H1 (cell line): ENCODE data around the gene TMEM253. TPM values are rescaled to one million over a fixed set of nuclear protein-coding genes. Genes with fewer than 3 reads are reported as not detected.

ENCODE experiments used
- CTCF ChIA-PET: fragments of 300-600 bp; sonication (Branson Sonifier 250); formaldehyde crosslinking; loops from one replicate; lab custom pipeline; 2021; ENCODE audit not compliant: partially characterized antibody; lab: Charles Lee
- POLR2A ChIA-PET: fragments of 300-600 bp; sonication (Branson Sonifier 250); formaldehyde crosslinking; loops from one replicate; lab custom pipeline; 2021; ENCODE audit warnings: inconsistent platforms; ENCODE audit not compliant: partially characterized antibody; lab: Charles Lee
- DNase-seq, 2 experiments: peaks; one replicate each; pipeline versions ENCODE4 v3.0.0 to v3.0.0-alpha.2; 2010 to 2022; ENCODE audit warnings: low spot score in 2 of 2, low read depth in 1 of 2, mixed read lengths in 1 of 2
- FAIRE-seq: peaks from 2 replicates; lab custom pipeline; 2011; peaks lifted over from hg19 to GRCh38; lab: Jason Lieb, UNC
- H2AFZ ChIP-seq: 2 replicates; pipeline ENCODE4 v1.8.1; 2012; ENCODE audit warnings: low read length, inconsistent platforms
- H2AK5ac ChIP-seq: 2 replicates; pipeline ENCODE4 v1.6.1; 2013; ENCODE audit warnings: low read depth, low read length
- H2BK120ac ChIP-seq: replicated peaks from 2 replicates; pipeline ENCODE3; 2013; ENCODE audit warnings: low read depth, low read length, inconsistent platforms
- H2BK12ac ChIP-seq: 2 replicates; pipeline ENCODE4 v1.6.1; 2013; ENCODE audit warnings: low read depth, low read length
- H2BK15ac ChIP-seq: 2 replicates; pipeline ENCODE4 v1.6.1; 2013; ENCODE audit warnings: low read length
- H2BK20ac ChIP-seq: 2 replicates; pipeline ENCODE4 v1.6.1; 2013; ENCODE audit warnings: low read length
- H2BK5ac ChIP-seq: 2 replicates; pipeline ENCODE4 v1.6.1; 2013; ENCODE audit warnings: low read depth, low read length
- H3K14ac ChIP-seq: 2 replicates; pipeline ENCODE4 v1.6.1; 2013; ENCODE audit warnings: inconsistent platforms; ENCODE audit not compliant: insufficient read length
- H3K18ac ChIP-seq: 2 replicates; pipeline ENCODE4 v1.6.1; 2013; ENCODE audit warnings: low read length; ENCODE audit errors: extremely low read depth
- H3K23ac ChIP-seq: 2 replicates; pipeline ENCODE4 v1.6.1; 2013; ENCODE audit warnings: inconsistent platforms; ENCODE audit not compliant: insufficient read length
- H3K23me2 ChIP-seq: 2 replicates; pipeline ENCODE4 v1.6.1; 2013; ENCODE audit warnings: low read depth, low read length
- H3K27ac ChIP-seq: 2 replicates; pipeline ENCODE4 v1.6.1; 2011; ENCODE audit warnings: low read depth, low read length, inconsistent platforms
- H3K27me3 ChIP-seq, 4 experiments: replicated peaks in 1 of 4; 1 replicate in 1 of 4; 2 replicates in 3 of 4; pipeline versions ENCODE4 v1.6.1 to v1.8.1; 2011 to 2013; ENCODE audit warnings: low read length in 3 of 4, mild to moderate bottlenecking in 3 of 4, inconsistent platforms in 2 of 4, mixed read lengths in 2 of 4, moderate library complexity in 1 of 4; ENCODE audit not compliant: control insufficient read depth in 3 of 4, insufficient read depth in 3 of 4; ENCODE audit errors: extremely low read depth in 1 of 4
- H3K36me3 ChIP-seq, 4 experiments: 2 replicates each; pipeline versions ENCODE4 v1.6.1 to v1.8.1; 2011 to 2013; ENCODE audit warnings: mild to moderate bottlenecking in 4 of 4, low read length in 3 of 4, moderate library complexity in 2 of 4, control low read depth in 1 of 4, inconsistent platforms in 1 of 4; ENCODE audit not compliant: insufficient read depth in 4 of 4, control insufficient read depth in 2 of 4
- H3K4ac ChIP-seq: replicated peaks from 2 replicates; pipeline ENCODE3; 2013; ENCODE audit warnings: low read length, low read depth, mixed read lengths, inconsistent platforms; ENCODE audit not compliant: insufficient read length
- H3K4me1 ChIP-seq, 4 experiments: replicated peaks in 1 of 4; 1 replicate in 1 of 4; 2 replicates in 3 of 4; pipeline versions ENCODE4 v1.6.1 to v1.8.1; 2011 to 2013; ENCODE audit warnings: low read length in 3 of 4, inconsistent platforms in 2 of 4, mixed read lengths in 1 of 4; ENCODE audit not compliant: insufficient read depth in 4 of 4, control insufficient read depth in 3 of 4
- H3K4me2 ChIP-seq, 2 experiments: 2 replicates each; pipeline versions ENCODE4 v1.6.1 to v1.8.1; 2011 to 2013; ENCODE audit warnings: low read depth in 2 of 2, low read length in 2 of 2, control low read depth in 1 of 2, inconsistent platforms in 1 of 2, mild to moderate bottlenecking in 1 of 2; ENCODE audit not compliant: insufficient read depth in 1 of 2
- H3K4me3 ChIP-seq, 4 experiments: fragments of 200-600, 300-600 bp in 1 of 4; sonication (generic), shearing (Covaris generic), sonication (Bioruptor Twin) in 1 of 4; 2 replicates each; pipeline versions ENCODE4 v1.5.1 to v1.8.1; 2011 to 2016; ENCODE audit warnings: low read length in 4 of 4, low read depth in 3 of 4, control low read depth in 2 of 4, inconsistent platforms in 2 of 4, mild to moderate bottlenecking in 2 of 4, mixed read lengths in 1 of 4, moderate library complexity in 1 of 4; ENCODE audit not compliant: insufficient read depth in 2 of 4; ENCODE audit errors: extremely low read depth in 1 of 4
- H3K56ac ChIP-seq: replicated peaks from 2 replicates; pipeline ENCODE3; 2013; ENCODE audit warnings: low read depth, mild to moderate bottlenecking, mixed read lengths, low read length, inconsistent platforms; ENCODE audit not compliant: insufficient read length
- H3K79me1 ChIP-seq: 2 replicates; pipeline ENCODE4 v1.6.1; 2013; ENCODE audit warnings: low read depth, low read length, control low read depth
- H3K79me2 ChIP-seq, 2 experiments: 2 replicates each; pipeline versions ENCODE4 v1.6.1 to v1.8.1; 2012 to 2013; ENCODE audit warnings: low read length in 2 of 2, mild to moderate bottlenecking in 2 of 2, inconsistent platforms in 1 of 2; ENCODE audit not compliant: insufficient read depth in 2 of 2, control insufficient read depth in 1 of 2
- H3K9ac ChIP-seq, 4 experiments: replicated peaks in 1 of 4; 1 replicate in 1 of 4; 2 replicates in 3 of 4; pipeline versions ENCODE4 v1.6.1 to v1.8.1; 2011 to 2013; ENCODE audit warnings: low read depth in 3 of 4, low read length in 3 of 4, control low read depth in 2 of 4, mild to moderate bottlenecking in 2 of 4, moderate library complexity in 2 of 4, inconsistent platforms in 1 of 4; ENCODE audit errors: extremely low read depth in 1 of 4
- H3K9me3 ChIP-seq, 2 experiments: 2 replicates each; pipeline versions ENCODE4 v1.6.1 to v1.8.1; 2012 to 2013; ENCODE audit warnings: mild to moderate bottlenecking in 2 of 2, moderate library complexity in 2 of 2, control low read depth in 1 of 2, inconsistent platforms in 1 of 2, low read depth in 1 of 2, low read length in 1 of 2, mixed read lengths in 1 of 2; ENCODE audit not compliant: insufficient read depth in 2 of 2
- H4K20me1 ChIP-seq, 2 experiments: replicated peaks in 1 of 2; 2 replicates each; pipeline versions ENCODE3 to v1.8.1; 2011 to 2013; ENCODE audit warnings: inconsistent platforms in 2 of 2, low read length in 2 of 2, mild to moderate bottlenecking in 1 of 2; ENCODE audit not compliant: insufficient read depth in 2 of 2, control insufficient read depth in 1 of 2
- H4K5ac ChIP-seq: 2 replicates; pipeline ENCODE4 v1.6.1; 2013; ENCODE audit warnings: low read length, low read depth, mixed read lengths, inconsistent platforms; ENCODE audit not compliant: insufficient read length
- H4K8ac ChIP-seq: 2 replicates; pipeline ENCODE4 v1.8.0; 2013; ENCODE audit warnings: mild to moderate bottlenecking, moderate library complexity, low read length, inconsistent platforms; ENCODE audit not compliant: insufficient read depth; ENCODE audit errors: extremely low read depth
- H4K91ac ChIP-seq: replicated peaks from 2 replicates; pipeline ENCODE3; 2013; ENCODE audit warnings: low read length, mixed read lengths, inconsistent platforms; ENCODE audit not compliant: insufficient read length
- ATF2 ChIP-seq: IDR thresholded peaks from 2 replicates; pipeline ENCODE4 v1.6.1; 2012; ENCODE audit warnings: low read length, inconsistent platforms
- CEBPB ChIP-seq: IDR thresholded peaks from 2 replicates; pipeline ENCODE4 v1.6.1; 2012; ENCODE audit warnings: low read depth, low read length
- CHD1 ChIP-seq: IDR thresholded peaks from 2 replicates; pipeline ENCODE4 v1.6.1; 2012; ENCODE audit warnings: low read depth, low read length, improper control_type of control experiment
- CHD2 ChIP-seq: IDR thresholded peaks from 2 replicates; pipeline ENCODE4 v1.6.1; 2012; ENCODE audit warnings: low read length, improper control_type of control experiment
- EZH2 ChIP-seq: fragments of 200-600 bp; sonication (generic); IDR thresholded peaks from 2 replicates; pipeline ENCODE4 v1.7.1; 2012; ENCODE audit warnings: low read depth, mild to moderate bottlenecking, moderate library complexity, low read length, inconsistent platforms; ENCODE audit not compliant: severe bottlenecking
- GABPA ChIP-seq: IDR thresholded peaks from 2 replicates; pipeline ENCODE4 v1.6.1; 2011; ENCODE audit warnings: mild to moderate bottlenecking, low read length, moderate library complexity, borderline replicate concordance; ENCODE audit not compliant: insufficient read depth
- JUND ChIP-seq: IDR thresholded peaks from 2 replicates; pipeline ENCODE4 v1.6.1; 2011; ENCODE audit warnings: mild to moderate bottlenecking, improper control_type of control experiment, low read length
- NANOG ChIP-seq: IDR thresholded peaks from 2 replicates; pipeline ENCODE4 v1.6.1; 2011; ENCODE audit warnings: low read length, low read depth, mild to moderate bottlenecking, inconsistent platforms; ENCODE audit not compliant: insufficient read depth, poor library complexity, severe bottlenecking
- SIN3A ChIP-seq, 2 experiments: IDR thresholded peaks in 1 of 2; conservative IDR thresholded peaks in 1 of 2; 2 replicates each; pipeline ENCODE4 v1.6.1; 2011 to 2012; ENCODE audit warnings: low read length in 2 of 2, improper control_type of control experiment in 1 of 2, low read depth in 1 of 2, mild to moderate bottlenecking in 1 of 2
- SIRT6 ChIP-seq: IDR thresholded peaks from one replicate; pipeline ENCODE4 v1.7.1; 2012; ENCODE audit warnings: low read length, inconsistent platforms
- SP1 ChIP-seq: IDR thresholded peaks from 2 replicates; pipeline ENCODE4 v1.6.1; 2011; ENCODE audit warnings: low read depth, low read length
- YY1 ChIP-seq: IDR thresholded peaks from 2 replicates; pipeline ENCODE4 v1.6.1; 2011; ENCODE audit warnings: low read depth, mild to moderate bottlenecking, low read length
- WGBS, 2 experiments: shearing (Covaris generic) in 1 of 2; methylation state at CpG; one replicate each; pipeline versions ENCODE4 v1.1.6 to v1.1.7; 2013 to 2015; ENCODE audit warnings: low lambda C conversion rate in 2 of 2, mixed read lengths in 2 of 2, inconsistent platforms in 1 of 2, low coverage in 1 of 2, missing lambda C conversion rate in 1 of 2; ENCODE audit not compliant: insufficient replicate concordance in 2 of 2, insufficient coverage in 1 of 2, insufficient read length in 1 of 2; ENCODE audit errors: extremely low coverage in 1 of 2, missing lambda C conversion rate in 1 of 2; 5-methylcytosine and 5-hydroxymethylcytosine counted together
- polyA plus RNA-seq, 7 experiments: library from polyadenylated mRNA; depleted of rRNA in 3 of 7; stranded (reverse) in 5 of 7; unstranded in 2 of 7; fragments of >200 nt in 5 of 7; fragments of 200-250 nt in 2 of 7; gene quantifications; 1 replicate in 5 of 7; 2 replicates in 1 of 7; 4 replicates in 1 of 7; pipeline versions ENCODE4 v1.2.1 to v1.2.3, GENCODE V29; 2011 to 2013; ENCODE audit warnings: missing spikeins in 2 of 7, mixed read lengths in 2 of 7
- total RNA-seq: library from RNA; stranded (reverse); fragmentation: NEBNext Ultra II Directional; extraction: Animal tissue kit (Norgen Biotek cat#: 25700); gene quantifications from 2 replicates; pipeline ENCODE4 v1.2.1, GENCODE V29; 2021

Gene TMEM253
- total and polyA plus RNA-seq, 2 of the 8 experiments (the other 6 are each of a cell fraction or from before 2014, with no cell fraction given), result 1.9 to 2.2 TPM

GRCh38 chr14:21093018-21093417, 7.8 kb upstream of the TMEM253 start:
- H3K14ac ChIP-seq, result no peak overlapping the region
- peak overlapping the region; percentile 83 for H2BK5ac ChIP-seq
- peaks cover 8% of the 10 kb centered on the region for H3K79me1 ChIP-seq
- peaks cover 12% of the 10 kb centered on the region for H3K23me2 ChIP-seq
- H3K4me2 ChIP-seq, result peak overlapping the region; percentile 89 to 90
- H3K27ac ChIP-seq, result peak overlapping the region; percentile 83; the same call in 1 of the 2 replicates
- DNase-seq (no peak), FAIRE-seq (no peak)
- H3K23ac ChIP-seq, result no peak overlapping the region
- peak overlapping the region; percentile 81; the same call in 1 of the 2 replicates for H2BK15ac ChIP-seq
- H2BK12ac ChIP-seq, result peak overlapping the region; percentile 32; the same call in 1 of the 2 replicates
- no peak overlapping the region for H2AFZ ChIP-seq
- peaks cover 4 to 32% of the 10 kb centered on the region in 2 experiments for H3K79me2 ChIP-seq
- peak overlapping the region in 3 of 4 experiments; percentile 7 to 55 (median 8); a peak in 3 of 8 replicates for H3K4me3 ChIP-seq
- H4K8ac ChIP-seq, result peak overlapping the region; percentile 82
- no peaks in the 10 kb centered on the region for H3K27me3 ChIP-seq
- H2AK5ac ChIP-seq, result peak overlapping the region; percentile 92; the same call in 1 of the 2 replicates
- H3K4ac ChIP-seq, result no peak overlapping the region
- peaks cover 16 to 35% (median 24%) of the 10 kb centered on the region in 4 experiments for H3K4me1 ChIP-seq
- no peak overlapping the region for H2BK120ac ChIP-seq
- no peak overlapping the region for H4K5ac ChIP-seq
- CTCF ChIA-PET, result interaction anchor here (0.8 to 7.8 kb wide), 28 partner anchors 12 to 213 kb away, joined by 3 to 239 read pairs (median 6); partner anchors contain the start of genes ARHGEF40, TMEM253 and TPPP2
- no peak overlapping the region for H3K56ac ChIP-seq
- H3K9me3 ChIP-seq, result no peaks in the 10 kb centered on the region
- no peak overlapping the region for H4K91ac ChIP-seq
- peaks cover 10 to 11% of the 10 kb centered on the region in 2 experiments for H4K20me1 ChIP-seq
- 0 out of 2 replicates have a peak overlapping the region, but pooled peaks have one; percentile 64 for H2BK20ac ChIP-seq
- H3K36me3 ChIP-seq, result peaks cover 15 to 43% (median 35%) of the 10 kb centered on the region in 4 experiments
- no peak overlapping the region for H3K9ac ChIP-seq
- POLR2A ChIA-PET, result interaction anchor here (0.8 to 7.8 kb wide), 14 partner anchors 9 to 173 kb away, joined by 3 to 148 read pairs (median 7); partner anchors contain the start of genes ARHGEF40, NDRG2, RNASE8 and SLC39A2
- 84% methylated on average over 33 of the region's 36 CpGs; no CpG with 5 or more reads in 1 of the 2 experiments for whole genome bisulfite sequencing, 2 experiments
- peak overlapping the region; percentile 76 for H3K18ac ChIP-seq
- no peak for TF ChIP-seq GABPA
- TF ChIP-seq ATF2, result no peak
- no peak for TF ChIP-seq NANOG
- no peak for TF ChIP-seq EZH2
- TF ChIP-seq YY1, result no peak
- TF ChIP-seq CEBPB, result no peak
- TF ChIP-seq CHD2, result no peak
- no peak for TF ChIP-seq SIN3A (conservative IDR thresholded peaks at IDR 0.05 in 1 of 2, IDR thresholded peaks at IDR 0.05 in 1 of 2; ENCODE audit: low read depth in 1 of 2, low read length in 2 of 2)
- no peak for TF ChIP-seq CHD1
- no peak for TF ChIP-seq SIRT6
- TF ChIP-seq JUND, result no peak
- TF ChIP-seq SP1, result no peak
